Colonic mucosa (tissue), 4 donors: ENCODE results near the gene SMARCA2. TPM values are rescaled to one million over a fixed set of nuclear protein-coding genes. Genes with fewer than 3 reads are reported as not detected.

Experiments
- DNase-seq: peaks from one replicate; pipeline ENCODE4 v3.0.0-alpha.2; 2020
- H3K27ac ChIP-seq: fragments of 200-600 bp; one replicate; pipeline ENCODE4 v1.8.0; 2021
- H3K27me3 ChIP-seq: fragments of 200-600 bp; one replicate; pipeline ENCODE4 v1.8.0; 2021
- H3K36me3 ChIP-seq: fragments of 200-600 bp; one replicate; pipeline ENCODE4 v1.8.0; 2021
- H3K4me1 ChIP-seq: fragments of 200-600 bp; one replicate; pipeline ENCODE4 v1.8.0; 2021; ENCODE audit warnings: mild to moderate bottlenecking
- H3K4me3 ChIP-seq: fragments of 200-600 bp; one replicate; pipeline ENCODE4 v1.8.0; 2021
- H3K9ac ChIP-seq, 2 donors: one replicate each; pipeline ENCODE4 v1.7.0; 2013; ENCODE audit warnings: control low read depth in 2 of 2, low read depth in 2 of 2, low read length in 2 of 2
- H3K9me3 ChIP-seq: fragments of 200-600 bp; one replicate; pipeline ENCODE4 v1.8.0; 2021
- intact Hi-C: fragments of 100-400 bp; cut with DNase I; formaldehyde crosslinking; loops from one replicate; pipeline ENCODE4 v1.14.1; 2022
- total RNA-seq, 2 donors: library from RNA; stranded (reverse); fragmentation: NEBNext Ultra II Directional in 1 of 2; extraction: Animal tissue kit (Norgen Biotek cat#: 25700) in 1 of 2; gene quantifications; one replicate each; pipeline ENCODE4 v1.2.1, GENCODE V29; 2021
- TF ChIP-seq, protein P1 (sequence below): fragments of 200-600 bp; IDR thresholded peaks from one replicate; pipeline ENCODE4 v1.8.0; 2022; ENCODE audit warnings: antibody characterized with exemption, mild to moderate bottlenecking
- donor health status: healthy.
- donor health status: DM: no; HTN: no; CAD: no.
- donor health status: DM: no; HTN: no; CAD: no.

The SMARCA2 gene
- total RNA-seq, 2 donors from 2014 or later: 89.4 to 97.0 TPM

DNA sequence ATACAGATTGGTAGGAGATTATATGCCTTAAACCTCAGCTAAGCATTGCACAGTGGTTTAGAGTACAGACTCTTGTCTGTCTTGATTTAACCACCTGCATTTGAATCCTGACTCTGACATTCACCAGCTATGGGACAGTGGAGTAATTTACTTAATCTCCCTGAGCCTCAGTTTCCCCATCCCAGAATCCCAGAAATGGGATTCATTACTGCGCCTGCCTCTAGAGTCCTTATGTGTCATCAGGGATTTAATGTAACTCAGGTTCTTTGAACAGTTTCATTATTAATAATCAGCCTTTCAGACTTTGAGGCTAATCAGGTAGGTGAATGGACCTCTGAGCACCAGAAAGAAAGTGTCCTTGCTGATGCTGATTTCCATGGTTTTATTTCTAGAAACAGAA lies 149.1 kb downstream of the SMARCA2 start:
- H3K27me3 ChIP-seq: no peaks in the 10 kb centered on the region
- no peaks in the 10 kb centered on the region for H3K4me1 ChIP-seq
- no peak overlapping the region for H3K4me3 ChIP-seq
- no peak overlapping the region for H3K9ac ChIP-seq
- TF ChIP-seq, protein P1, sequence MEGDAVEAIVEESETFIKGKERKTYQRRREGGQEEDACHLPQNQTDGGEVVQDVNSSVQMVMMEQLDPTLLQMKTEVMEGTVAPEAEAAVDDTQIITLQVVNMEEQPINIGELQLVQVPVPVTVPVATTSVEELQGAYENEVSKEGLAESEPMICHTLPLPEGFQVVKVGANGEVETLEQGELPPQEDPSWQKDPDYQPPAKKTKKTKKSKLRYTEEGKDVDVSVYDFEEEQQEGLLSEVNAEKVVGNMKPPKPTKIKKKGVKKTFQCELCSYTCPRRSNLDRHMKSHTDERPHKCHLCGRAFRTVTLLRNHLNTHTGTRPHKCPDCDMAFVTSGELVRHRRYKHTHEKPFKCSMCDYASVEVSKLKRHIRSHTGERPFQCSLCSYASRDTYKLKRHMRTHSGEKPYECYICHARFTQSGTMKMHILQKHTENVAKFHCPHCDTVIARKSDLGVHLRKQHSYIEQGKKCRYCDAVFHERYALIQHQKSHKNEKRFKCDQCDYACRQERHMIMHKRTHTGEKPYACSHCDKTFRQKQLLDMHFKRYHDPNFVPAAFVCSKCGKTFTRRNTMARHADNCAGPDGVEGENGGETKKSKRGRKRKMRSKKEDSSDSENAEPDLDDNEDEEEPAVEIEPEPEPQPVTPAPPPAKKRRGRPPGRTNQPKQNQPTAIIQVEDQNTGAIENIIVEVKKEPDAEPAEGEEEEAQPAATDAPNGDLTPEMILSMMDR: no peak
- H3K27ac ChIP-seq: no peak overlapping the region
- DNase-seq: no peak
- no peaks in the 10 kb centered on the region for H3K9me3 ChIP-seq
- H3K36me3 ChIP-seq: peaks cover 4% of the 10 kb centered on the region
- intact Hi-C loops: no loop called here

GRCh38 chr9:2166203-2166602 lies 151.1 kb downstream of the SMARCA2 start:
- no peaks in the 10 kb centered on the region for H3K9me3 ChIP-seq
- intact Hi-C loops: no loop called here
- TF ChIP-seq, protein P1: no peak

DNA sequence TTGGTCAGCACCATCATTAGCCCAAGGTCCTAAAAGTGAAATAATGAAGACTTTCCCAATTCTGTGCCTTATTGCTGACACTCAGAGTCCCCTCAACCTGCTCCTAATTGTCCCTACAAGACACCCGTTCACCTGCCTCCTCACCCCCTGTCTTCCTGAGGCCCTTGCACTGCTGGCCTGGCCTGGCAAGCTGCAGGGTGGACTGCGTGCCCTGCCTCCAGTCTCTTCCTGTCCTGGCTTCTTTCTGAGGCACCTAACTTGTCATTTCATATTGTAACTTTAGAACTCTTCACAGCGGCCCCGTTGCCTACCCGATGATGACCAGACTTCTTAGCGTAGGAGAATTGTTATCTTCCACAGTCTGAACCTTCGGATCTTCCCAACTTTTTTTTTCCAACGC lies 153.9 kb downstream of the SMARCA2 start:
- H3K4me1 ChIP-seq: no peaks in the 10 kb centered on the region
- TF ChIP-seq, protein P1: no peak
- DNase-seq: no peak
- H3K36me3 ChIP-seq: no peaks in the 10 kb centered on the region
- H3K9ac ChIP-seq: no peak overlapping the region
- no peaks in the 10 kb centered on the region for H3K9me3 ChIP-seq
- H3K27me3 ChIP-seq: no peaks in the 10 kb centered on the region
- H3K27ac ChIP-seq: no peak overlapping the region
- no peak overlapping the region for H3K4me3 ChIP-seq
- intact Hi-C loops: no loop called here

More at GRCh38 chr9:2166203-2166602, 151.1 kb downstream of the SMARCA2 start:
- Histone ChIP-seq H3K27me3 (no peaks in the 10 kb centered on the region), H3K36me3 (peaks cover 4% of the 10 kb centered on the region), H3K4me3 (no peak overlapping the region), H3K9ac (no peak overlapping the region), H3K4me1 (no peaks in the 10 kb centered on the region), H3K27ac (no peak overlapping the region)
- no peak for DNase-seq

- no peak overlapping the region for H3K27ac ChIP-seq
- H3K27me3 ChIP-seq: no peaks in the 10 kb centered on the region
- TF ChIP-seq, protein P1: no peak
- intact Hi-C loops: no loop called here
- H3K4me3 ChIP-seq: no peak overlapping the region
- H3K36me3 ChIP-seq: no peaks in the 10 kb centered on the region
- H3K4me1 ChIP-seq: no peaks in the 10 kb centered on the region
- no peak for DNase-seq
- H3K9ac ChIP-seq: no peak overlapping the region
- H3K9me3 ChIP-seq: no peaks in the 10 kb centered on the region
Observed at GRCh38 chr9:2170722-2171121, 155.6 kb downstream of the SMARCA2 start.

- H3K4me1 ChIP-seq: no peaks in the 10 kb centered on the region
- H3K4me3 ChIP-seq: no peak overlapping the region
- H3K9me3 ChIP-seq: no peaks in the 10 kb centered on the region
- DNase-seq: no peak
- intact Hi-C loops: no loop called here
- TF ChIP-seq, protein P1: no peak
- no peak overlapping the region for H3K9ac ChIP-seq
- no peaks in the 10 kb centered on the region for H3K27me3 ChIP-seq
- no peaks in the 10 kb centered on the region for H3K36me3 ChIP-seq
- H3K27ac ChIP-seq: no peak overlapping the region
Observed at GRCh38 chr9:2173170-2173569, 158.0 kb downstream of the SMARCA2 start.

GRCh38 chr9:2173861-2174260 lies 158.7 kb downstream of the SMARCA2 start:
- no peak for DNase-seq
- intact Hi-C loops: no loop called here
- Histone ChIP-seq H3K9me3 (no peaks in the 10 kb centered on the region), H3K27me3 (no peaks in the 10 kb centered on the region), H3K9ac (no peak overlapping the region), H3K4me1 (no peaks in the 10 kb centered on the region), H3K4me3 (no peak overlapping the region), H3K36me3 (no peaks in the 10 kb centered on the region), H3K27ac (no peak overlapping the region)
- TF ChIP-seq, protein P1: no peak
